Stomach (tissue), 9 donors: ENCODE data around the gene MRPL53. TPM values are rescaled to one million over a fixed set of nuclear protein-coding genes. Genes with fewer than 3 reads are reported as not detected.

ENCODE experiments used
- DNase-seq, 2 donors: peaks; one replicate each; pipeline versions ENCODE4 v3.0.0 to v3.0.0-alpha.2; 2013 to 2019
- H3K27ac ChIP-seq, 5 donors: fragments of 200-600 bp in 4 of 5; sonication (generic) in 4 of 5; one replicate each; pipeline ENCODE4 v1.5.1; 2013 to 2019; ENCODE audit warnings: mild to moderate bottlenecking in 1 of 5, moderate library complexity in 1 of 5
- H3K27me3 ChIP-seq, 3 donors: fragments of 200-600 bp; sonication (generic); one replicate each; pipeline ENCODE4 v1.5.1; 2017 to 2019; ENCODE audit warnings: mixed run types in 1 of 3
- H3K36me3 ChIP-seq, 4 donors: fragments of 200-600 bp; sonication (generic); 1 replicate in 3 of 4; 2 replicates in 1 of 4; pipeline ENCODE4 v1.5.1; 2016 to 2019
- H3K4me1 ChIP-seq, 4 donors: fragments of 200-600 bp; sonication (generic); one replicate each; pipeline ENCODE4 v1.5.1; 2016 to 2019
- H3K4me3 ChIP-seq, 4 donors: fragments of 200-600 bp; sonication (generic) in 3 of 4; one replicate each; pipeline ENCODE4 v1.5.1; 2016 to 2019; ENCODE audit warnings: mild to moderate bottlenecking in 1 of 4
- H3K9me3 ChIP-seq, 4 donors: fragments of 200-600 bp; sonication (generic); one replicate each; pipeline ENCODE4 v1.5.1; 2016 to 2019
- EP300 ChIP-seq: sonication (generic); formaldehyde crosslinking; IDR thresholded peaks from one replicate; pipeline ENCODE4 v1.6.1; 2017; ENCODE audit warnings: antibody characterized with exemption
- POLR2A ChIP-seq, 4 donors: fragments of 450-650 bp; IDR thresholded peaks; one replicate each; pipeline ENCODE4 v1.6.1; 2016; ENCODE audit warnings: antibody characterized with exemption in 4 of 4, control low read depth in 2 of 4, mild to moderate bottlenecking in 1 of 4, moderate library complexity in 1 of 4
- POLR2AphosphoS5 ChIP-seq, 3 donors: sonication (generic); formaldehyde crosslinking; IDR thresholded peaks; one replicate each; pipeline ENCODE4 v1.6.1; 2016; ENCODE audit warnings: antibody characterized with exemption in 3 of 3
- WGBS, 5 donors: extraction: QIAGEN DNeasy Blood & Tissue Kit in 3 of 5; methylation state at CpG; one replicate each; pipeline versions ENCODE4 v1.1.5 to v1.1.7; 2013 to 2018; 5-methylcytosine and 5-hydroxymethylcytosine counted together
- intact Hi-C: fragments of 100-400 bp; cut with DNase I; formaldehyde crosslinking; loops from one replicate; pipeline ENCODE4 v1.15.1; 2023; ENCODE audit warnings: low total_unique reads
- polyA plus RNA-seq, 3 donors: library from polyadenylated mRNA; stranded (reverse); fragments of 200-250 nt; gene quantifications; one replicate each; pipeline ENCODE4 v1.2.3, GENCODE V29; 2013
- total RNA-seq, 5 donors: library from RNA; depleted of rRNA; stranded (reverse); fragments of >200 nt; gene quantifications; one replicate each; pipeline versions ENCODE4 v1.1.0 to v1.2.3, GENCODE V29; 2014 to 2016
- TF ChIP-seq, protein P1 (sequence below), 7 experiments: fragments of 450-650 bp in 4 of 7; fragments of 200-600 bp in 3 of 7; sonication (generic) in 3 of 7; IDR thresholded peaks; one replicate each; pipeline ENCODE4 v1.5.1; 2016 to 2019; ENCODE audit warnings: antibody characterized with exemption in 7 of 7, control low read depth in 2 of 7, mild to moderate bottlenecking in 1 of 7
- donor health status: healthy with polysubstance abuse.
- donor health status: Bipolar disorder and iron deficiency.
- donor health status: healthy.

The MRPL53 gene
- total and polyA plus RNA-seq, 8 donors: 4.6 to 335 (median 81.3) TPM

DNA sequence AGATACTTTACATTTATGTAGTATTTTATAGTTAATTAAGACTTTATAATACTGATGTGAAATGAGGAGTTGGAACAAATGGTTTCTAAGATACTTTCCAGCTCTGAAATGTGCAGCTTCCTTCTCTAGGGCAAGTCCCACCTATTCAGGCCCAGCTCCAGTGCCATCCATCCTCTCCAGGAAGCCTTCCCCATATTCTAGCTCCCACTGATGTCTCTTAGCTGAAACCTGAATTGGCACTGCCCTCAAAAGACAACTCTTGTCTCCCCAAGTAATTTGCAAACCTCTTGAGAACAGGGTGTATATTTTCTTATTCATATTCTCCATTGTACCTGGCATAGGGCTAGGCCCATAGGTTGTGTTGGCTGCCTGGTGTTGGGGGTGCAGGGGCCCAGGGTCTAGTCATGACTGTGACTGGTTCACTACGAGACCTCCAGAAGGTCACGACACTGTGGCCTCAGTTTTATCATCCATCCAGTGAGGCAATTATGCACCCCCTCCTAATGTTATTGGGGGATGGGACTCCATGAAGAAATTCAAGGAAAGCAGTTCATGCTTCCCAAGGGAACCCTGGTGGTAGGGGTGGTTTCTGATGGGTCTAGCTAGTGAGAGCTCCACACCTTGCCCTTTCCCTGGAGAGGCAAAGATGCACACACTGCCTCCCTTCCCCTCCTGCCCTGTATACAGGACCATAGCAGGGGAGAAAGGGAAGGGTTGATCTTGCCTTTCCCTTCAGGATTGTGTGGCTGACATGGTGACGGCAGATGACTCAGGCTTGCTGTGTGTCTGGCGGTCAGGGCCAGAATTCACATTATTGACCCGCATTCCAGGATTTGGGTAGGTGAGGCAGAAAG is 48.1 kb downstream of the MRPL53 start:
- DNase-seq: peak in 1 of 2 donors; percentile 12
- H3K4me3 ChIP-seq: no peak overlapping the region
- no peaks in the 10 kb centered on the region for H3K27me3 ChIP-seq
- H3K4me1 ChIP-seq: peaks cover 4 to 20% (median 19%) of the 10 kb centered on the region in 4 donors
- WGBS, 5 donors: 66 to 84% (median 79%) methylated on average over 5 of the region's 5 CpGs
- intact Hi-C loops: no loop called here
- H3K27ac ChIP-seq: no peak overlapping the region
- H3K9me3 ChIP-seq: no peaks in the 10 kb centered on the region
- H3K36me3 ChIP-seq: peaks cover 19 to 50% (median 47%) of the 10 kb centered on the region in 4 donors
- no peak for TF ChIP-seq POLR2A (IDR thresholded peaks at IDR 0.05)
- TF ChIP-seq, protein P1, sequence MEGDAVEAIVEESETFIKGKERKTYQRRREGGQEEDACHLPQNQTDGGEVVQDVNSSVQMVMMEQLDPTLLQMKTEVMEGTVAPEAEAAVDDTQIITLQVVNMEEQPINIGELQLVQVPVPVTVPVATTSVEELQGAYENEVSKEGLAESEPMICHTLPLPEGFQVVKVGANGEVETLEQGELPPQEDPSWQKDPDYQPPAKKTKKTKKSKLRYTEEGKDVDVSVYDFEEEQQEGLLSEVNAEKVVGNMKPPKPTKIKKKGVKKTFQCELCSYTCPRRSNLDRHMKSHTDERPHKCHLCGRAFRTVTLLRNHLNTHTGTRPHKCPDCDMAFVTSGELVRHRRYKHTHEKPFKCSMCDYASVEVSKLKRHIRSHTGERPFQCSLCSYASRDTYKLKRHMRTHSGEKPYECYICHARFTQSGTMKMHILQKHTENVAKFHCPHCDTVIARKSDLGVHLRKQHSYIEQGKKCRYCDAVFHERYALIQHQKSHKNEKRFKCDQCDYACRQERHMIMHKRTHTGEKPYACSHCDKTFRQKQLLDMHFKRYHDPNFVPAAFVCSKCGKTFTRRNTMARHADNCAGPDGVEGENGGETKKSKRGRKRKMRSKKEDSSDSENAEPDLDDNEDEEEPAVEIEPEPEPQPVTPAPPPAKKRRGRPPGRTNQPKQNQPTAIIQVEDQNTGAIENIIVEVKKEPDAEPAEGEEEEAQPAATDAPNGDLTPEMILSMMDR (IDR thresholded peaks at IDR 0.05): no peak
- no peak for TF ChIP-seq POLR2AphosphoS5 (IDR thresholded peaks at IDR 0.05)
- no peak for TF ChIP-seq EP300

DNA sequence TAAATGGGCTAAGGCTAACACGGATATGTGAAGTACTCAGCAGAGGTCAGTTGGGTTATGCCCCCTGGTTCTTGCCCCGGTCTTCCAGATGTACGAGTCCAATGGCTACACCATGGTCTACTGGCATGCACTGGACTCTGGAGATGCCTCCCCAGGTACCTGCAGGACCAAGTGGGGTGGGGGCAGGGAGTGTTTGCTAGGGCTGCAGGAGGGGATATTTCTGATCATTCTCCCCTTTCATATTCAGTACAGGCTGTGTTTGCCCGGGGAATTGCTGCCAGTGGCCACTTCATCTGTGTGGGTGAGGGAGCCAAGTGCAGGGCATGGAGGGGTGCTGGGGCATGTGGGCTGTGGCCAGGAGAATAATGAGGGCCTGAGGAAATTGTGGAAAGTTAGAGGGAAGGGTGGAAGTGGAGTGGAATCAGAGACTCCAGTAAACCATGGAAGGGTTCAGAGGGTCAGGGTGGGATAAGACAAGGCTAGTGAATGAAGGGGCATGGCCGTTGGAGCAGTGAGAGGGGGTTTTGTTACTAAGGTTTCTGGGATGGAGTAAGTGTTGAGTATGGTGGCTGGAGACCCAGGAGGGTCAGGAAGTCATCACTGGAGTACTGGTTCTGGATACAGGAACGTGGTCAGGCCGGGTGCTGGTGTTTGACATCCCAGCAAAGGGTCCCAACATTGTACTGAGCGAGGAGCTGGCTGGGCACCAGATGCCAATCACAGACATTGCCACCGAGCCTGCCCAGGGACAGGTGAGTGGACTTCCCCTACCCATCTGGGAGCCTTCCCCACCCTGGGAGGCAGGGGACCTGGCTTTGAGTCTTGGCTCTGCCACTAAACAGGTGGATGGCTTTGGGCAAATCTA is 49.0 kb downstream of the MRPL53 start:
- no peak overlapping the region for H3K4me3 ChIP-seq
- peaks cover 4 to 20% (median 19%) of the 10 kb centered on the region in 4 donors for H3K4me1 ChIP-seq
- TF ChIP-seq EP300 (no peak), POLR2A (IDR thresholded peaks at IDR 0.05) (no peak), POLR2AphosphoS5 (IDR thresholded peaks at IDR 0.05) (no peak)
- TF ChIP-seq, protein P1 (IDR thresholded peaks at IDR 0.05): no peak
- peaks cover 10 to 41% (median 38%) of the 10 kb centered on the region in 4 donors for H3K36me3 ChIP-seq
- no peak overlapping the region for H3K27ac ChIP-seq
- no peaks in the 10 kb centered on the region for H3K9me3 ChIP-seq
- no peaks in the 10 kb centered on the region for H3K27me3 ChIP-seq
- intact Hi-C loops: no loop called here
- peak in 1 of 2 donors; percentile 11 for DNase-seq
- 66 to 74% (median 72%) methylated on average over 9 of the region's 9 CpGs for WGBS, 5 donors

Other genes with a start within 250 kb of the MRPL53 start
- 1 to 10 TPM in 3 of 5 donors, under 1 TPM in 1, not detected in 1; 0.58 to 4.8 (median 3.2) TPM for gene SLC4A5, start 129.3 kb downstream of the MRPL53 start, total RNA-seq
- under 1 TPM; 0.12 to 0.46 (median 0.38) TPM for gene SLC4A5, start 129.3 kb downstream of the MRPL53 start, polyA plus RNA-seq
- gene DCTN1, start 92.4 kb downstream of the MRPL53 start, total RNA-seq: 100 to 1,000 TPM in 3 of 5 donors, 10 to 100 TPM in 2; 71.2 to 181 (median 122) TPM
- gene DCTN1, start 92.4 kb downstream of the MRPL53 start, polyA plus RNA-seq: 10 to 100 TPM; 65.8 to 92.6 (median 83.5) TPM
- 1 to 10 TPM in 2 of 5 donors, not detected in 3; 2.7 to 3.5 TPM for gene C2orf81, start 51.1 kb downstream of the MRPL53 start, total RNA-seq
- gene C2orf81, start 51.1 kb downstream of the MRPL53 start, polyA plus RNA-seq: 1 to 10 TPM; 1.7 to 2.2 (median 2.1) TPM
- 1 to 10 TPM in 4 of 5 donors, not detected in 1; 3.5 to 9.8 (median 7.3) TPM for gene WDR54, start 51.0 kb downstream of the MRPL53 start, total RNA-seq
- gene WDR54, start 51.0 kb downstream of the MRPL53 start, polyA plus RNA-seq: 10 to 100 TPM; 10.5 to 12.8 (median 12.5) TPM
- 100 to 1,000 TPM in 2 of 5 donors, 10 to 100 TPM in 3; 16.5 to 125 (median 27.4) TPM for gene RTKN, start 30.7 kb downstream of the MRPL53 start, total RNA-seq
- gene RTKN, start 30.7 kb downstream of the MRPL53 start, polyA plus RNA-seq: 10 to 100 TPM; 10.8 to 27.3 (median 23.2) TPM
- 10 to 100 TPM in 2 of 5 donors, 1 to 10 TPM in 2, not detected in 1; 4.7 to 44.5 (median 11.1) TPM for gene INO80B, start 17.6 kb downstream of the MRPL53 start, total RNA-seq
- 10 to 100 TPM; 32.2 to 52.2 (median 51.9) TPM for gene INO80B, start 17.6 kb downstream of the MRPL53 start, polyA plus RNA-seq
- 10 to 100 TPM in 4 of 5 donors, 1 to 10 TPM in 1; 1.8 to 59.4 (median 21.7) TPM for gene WBP1, start 14.2 kb downstream of the MRPL53 start, total RNA-seq
- gene WBP1, start 14.2 kb downstream of the MRPL53 start, polyA plus RNA-seq: 10 to 100 TPM; 78.9 to 82.4 (median 82.3) TPM
- gene MOGS, start 7.3 kb downstream of the MRPL53 start, total RNA-seq: 100 to 1,000 TPM in 1 of 5 donors, 10 to 100 TPM in 4; 17.5 to 130 (median 65.8) TPM
- gene MOGS, start 7.3 kb downstream of the MRPL53 start, polyA plus RNA-seq: 10 to 100 TPM; 15.6 to 32.2 (median 30.4) TPM
- gene CCDC142, start 10.3 kb upstream of the MRPL53 start, total RNA-seq: 10 to 100 TPM; 19.1 to 78.2 (median 51.3) TPM
- gene CCDC142, start 10.3 kb upstream of the MRPL53 start, polyA plus RNA-seq: 1 to 10 TPM; 3.2 to 3.4 (median 3.2) TPM
- gene TTC31, start 10.4 kb upstream of the MRPL53 start, total RNA-seq: 10 to 100 TPM in 4 of 5 donors, 1 to 10 TPM in 1; 4.7 to 91.2 (median 20.5) TPM
- gene TTC31, start 10.4 kb upstream of the MRPL53 start, polyA plus RNA-seq: 10 to 100 TPM; 10.5 to 11.4 (median 10.8) TPM
- gene LBX2, start 26.9 kb upstream of the MRPL53 start, total RNA-seq: 1 to 10 TPM in 2 of 5 donors, not detected in 3; 1.1 to 2.6 TPM
- gene LBX2, start 26.9 kb upstream of the MRPL53 start, polyA plus RNA-seq: 1 to 10 TPM; 1.1 to 2.3 (median 1.2) TPM
- 10 to 100 TPM in 2 of 5 donors, 1 to 10 TPM in 3; 1.9 to 49.6 (median 6.4) TPM for gene PCGF1, start 35.0 kb upstream of the MRPL53 start, total RNA-seq
- 10 to 100 TPM; 14.7 to 20.8 (median 18.1) TPM for gene PCGF1, start 35.0 kb upstream of the MRPL53 start, polyA plus RNA-seq
- gene TLX2, start 41.8 kb upstream of the MRPL53 start, total RNA-seq: under 1 TPM in 1 of 5 donors, not detected in 4; 0.73 TPM
- under 1 TPM in 1 of 3 donors, not detected in 2; 0.28 TPM for gene TLX2, start 41.8 kb upstream of the MRPL53 start, polyA plus RNA-seq
- 10 to 100 TPM in 4 of 5 donors, 1 to 10 TPM in 1; 6.6 to 42.6 (median 22.8) TPM for gene DQX1, start 53.6 kb upstream of the MRPL53 start, total RNA-seq
- 1 to 10 TPM; 2.1 to 5.3 (median 4.1) TPM for gene DQX1, start 53.6 kb upstream of the MRPL53 start, polyA plus RNA-seq
- 100 to 1,000 TPM in 4 of 5 donors, 10 to 100 TPM in 1; 74.4 to 244 (median 173) TPM for gene AUP1, start 57.0 kb upstream of the MRPL53 start, total RNA-seq
- gene AUP1, start 57.0 kb upstream of the MRPL53 start, polyA plus RNA-seq: 100 to 1,000 TPM in 2 of 3 donors, 10 to 100 TPM in 1; 97.9 to 235 (median 139) TPM
- 10 to 100 TPM in 4 of 5 donors, 1 to 10 TPM in 1; 7.6 to 60.0 (median 23.7) TPM for gene HTRA2, start 57.3 kb upstream of the MRPL53 start, total RNA-seq
- 10 to 100 TPM; 24.4 to 31.2 (median 25.5) TPM for gene HTRA2, start 57.3 kb upstream of the MRPL53 start, polyA plus RNA-seq
- gene LOXL3, start 81.3 kb upstream of the MRPL53 start, total RNA-seq: 10 to 100 TPM in 2 of 5 donors, 1 to 10 TPM in 2, under 1 TPM in 1; 0.89 to 49.0 (median 5.0) TPM
- gene LOXL3, start 81.3 kb upstream of the MRPL53 start, polyA plus RNA-seq: 1 to 10 TPM in 2 of 3 donors, under 1 TPM in 1; 0.76 to 1.6 (median 1.1) TPM
- gene DOK1, start 82.0 kb upstream of the MRPL53 start, total RNA-seq: 10 to 100 TPM in 3 of 5 donors, 1 to 10 TPM in 2; 5.9 to 89.3 (median 12.2) TPM
- gene DOK1, start 82.0 kb upstream of the MRPL53 start, polyA plus RNA-seq: 10 to 100 TPM in 2 of 3 donors, 1 to 10 TPM in 1; 8.8 to 17.7 (median 17.4) TPM
- gene M1AP, start 175.7 kb upstream of the MRPL53 start, total RNA-seq: 10 to 100 TPM in 1 of 5 donors, 1 to 10 TPM in 1, under 1 TPM in 1, not detected in 2; 0.18 to 27.1 (median 3.5) TPM
- under 1 TPM in 2 of 3 donors, not detected in 1; 0.20 to 0.31 TPM for gene M1AP, start 175.7 kb upstream of the MRPL53 start, polyA plus RNA-seq
- 10 to 100 TPM in 2 of 5 donors, 1 to 10 TPM in 3; 2.6 to 65.3 (median 4.2) TPM for gene SEMA4F, start 181.6 kb upstream of the MRPL53 start, total RNA-seq
- 1 to 10 TPM in 1 of 3 donors, under 1 TPM in 2; 0.46 to 1.6 (median 0.98) TPM for gene SEMA4F, start 181.6 kb upstream of the MRPL53 start, polyA plus RNA-seq